Peyer's patch (tissue), 4 donors: ENCODE data around the gene KIF25. TPM values are rescaled to one million over a fixed set of nuclear protein-coding genes. Genes with fewer than 3 reads are reported as not detected.

Source experiments
- DNase-seq, 3 donors: peaks; one replicate each; pipeline ENCODE4 v3.0.0-alpha.2; 2017 to 2019
- H3K27ac ChIP-seq, 4 donors: fragments of 200-600 bp; sonication (generic); one replicate each; pipeline ENCODE4 v1.5.1; 2016 to 2019
- H3K27me3 ChIP-seq, 2 donors: fragments of 200-600 bp; sonication (generic); one replicate each; pipeline ENCODE4 v1.5.1; 2019
- H3K36me3 ChIP-seq, 3 donors: fragments of 200-600 bp; sonication (generic); one replicate each; pipeline ENCODE4 v1.5.1; 2016 to 2019
- H3K4me1 ChIP-seq, 4 donors: fragments of 200-600 bp; sonication (generic); one replicate each; pipeline ENCODE4 v1.5.1; 2016 to 2019
- H3K4me3 ChIP-seq, 4 donors: fragments of 200-600 bp; sonication (generic); 1 replicate in 3 of 4; 2 replicates in 1 of 4; pipeline ENCODE4 v1.5.1; 2016 to 2019; ENCODE audit warnings: mild to moderate bottlenecking in 1 of 4
- H3K9me3 ChIP-seq, 4 donors: fragments of 200-600 bp; sonication (generic); one replicate each; pipeline ENCODE4 v1.5.1; 2016 to 2019; ENCODE audit warnings: mild to moderate bottlenecking in 1 of 4
- POLR2A ChIP-seq, 2 donors: fragments of 450-650 bp; IDR thresholded peaks; one replicate each; pipeline ENCODE4 v1.5.1; 2017; ENCODE audit warnings: antibody characterized with exemption in 2 of 2, mild to moderate bottlenecking in 2 of 2, moderate library complexity in 2 of 2
- total RNA-seq, 4 donors: library from RNA; depleted of rRNA; stranded (reverse); fragments of >200 nt; gene quantifications; one replicate each; pipeline ENCODE4 v1.1.0, GENCODE V29; 2016
- TF ChIP-seq, protein P1 (sequence below), 6 experiments: fragments of 450-650 bp in 4 of 6; fragments of 200-600 bp in 2 of 6; sonication (generic) in 1 of 6; IDR thresholded peaks; one replicate each; pipeline ENCODE4 v1.5.1; 2017 to 2019; ENCODE audit warnings: antibody characterized with exemption in 6 of 6, mild to moderate bottlenecking in 3 of 6, moderate library complexity in 1 of 6

KIF25 gene
- total RNA-seq, 4 donors from 2014 or later: not detected

DNA sequence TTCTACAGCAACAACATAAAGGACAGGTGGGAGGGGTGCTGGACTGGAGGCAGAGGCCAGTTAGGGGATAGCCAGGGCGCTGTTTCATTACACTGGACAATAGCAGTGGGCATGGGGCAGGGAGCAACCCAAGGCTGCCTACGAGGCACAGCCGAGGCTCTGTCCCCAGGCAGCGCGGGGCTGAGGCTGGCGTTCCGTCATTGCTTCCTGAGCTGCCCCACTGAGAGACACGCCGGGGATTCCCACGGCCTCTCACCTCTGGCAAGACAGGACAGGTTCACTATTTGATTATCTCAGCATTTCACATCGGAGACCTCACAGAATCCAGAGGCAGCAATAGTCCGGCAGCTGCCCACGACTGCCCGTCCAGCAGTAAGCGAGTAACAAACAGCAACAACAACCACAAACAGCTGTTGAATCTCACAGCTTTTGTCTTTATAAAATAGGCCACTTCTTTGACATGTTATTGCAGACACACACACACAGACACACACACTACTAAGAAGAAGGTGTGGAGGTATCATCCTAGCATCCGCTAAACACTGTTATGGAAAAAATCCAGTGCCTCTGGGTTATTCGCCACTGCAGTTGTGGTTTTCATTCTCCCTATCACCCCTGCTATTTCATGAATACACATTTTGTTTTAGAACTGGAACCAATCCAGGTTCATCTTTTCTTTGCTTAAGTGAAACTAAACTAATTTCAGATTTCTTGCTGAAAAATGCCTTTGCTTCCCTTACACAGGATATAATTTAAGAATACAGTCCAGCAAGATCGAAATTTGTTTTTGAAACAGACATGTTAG lies 19.5 kb downstream of the KIF25 start:
- DNase-seq: no peak
- Histone ChIP-seq H3K27ac (peak overlapping the region in 2 of 4 donors; percentile 12 to 48), H3K4me1 (no peaks in the 10 kb centered on the region), H3K36me3 (no peaks in the 10 kb centered on the region), H3K27me3 (no peaks in the 10 kb centered on the region), H3K4me3 (no peak overlapping the region), H3K9me3 (peaks cover 0 to 4% (median 0%) of the 10 kb centered on the region in 4 donors)
- TF ChIP-seq POLR2A (IDR thresholded peaks at IDR 0.05): no peak
- TF ChIP-seq, protein P1, sequence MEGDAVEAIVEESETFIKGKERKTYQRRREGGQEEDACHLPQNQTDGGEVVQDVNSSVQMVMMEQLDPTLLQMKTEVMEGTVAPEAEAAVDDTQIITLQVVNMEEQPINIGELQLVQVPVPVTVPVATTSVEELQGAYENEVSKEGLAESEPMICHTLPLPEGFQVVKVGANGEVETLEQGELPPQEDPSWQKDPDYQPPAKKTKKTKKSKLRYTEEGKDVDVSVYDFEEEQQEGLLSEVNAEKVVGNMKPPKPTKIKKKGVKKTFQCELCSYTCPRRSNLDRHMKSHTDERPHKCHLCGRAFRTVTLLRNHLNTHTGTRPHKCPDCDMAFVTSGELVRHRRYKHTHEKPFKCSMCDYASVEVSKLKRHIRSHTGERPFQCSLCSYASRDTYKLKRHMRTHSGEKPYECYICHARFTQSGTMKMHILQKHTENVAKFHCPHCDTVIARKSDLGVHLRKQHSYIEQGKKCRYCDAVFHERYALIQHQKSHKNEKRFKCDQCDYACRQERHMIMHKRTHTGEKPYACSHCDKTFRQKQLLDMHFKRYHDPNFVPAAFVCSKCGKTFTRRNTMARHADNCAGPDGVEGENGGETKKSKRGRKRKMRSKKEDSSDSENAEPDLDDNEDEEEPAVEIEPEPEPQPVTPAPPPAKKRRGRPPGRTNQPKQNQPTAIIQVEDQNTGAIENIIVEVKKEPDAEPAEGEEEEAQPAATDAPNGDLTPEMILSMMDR (IDR thresholded peaks at IDR 0.05): no peak

DNA sequence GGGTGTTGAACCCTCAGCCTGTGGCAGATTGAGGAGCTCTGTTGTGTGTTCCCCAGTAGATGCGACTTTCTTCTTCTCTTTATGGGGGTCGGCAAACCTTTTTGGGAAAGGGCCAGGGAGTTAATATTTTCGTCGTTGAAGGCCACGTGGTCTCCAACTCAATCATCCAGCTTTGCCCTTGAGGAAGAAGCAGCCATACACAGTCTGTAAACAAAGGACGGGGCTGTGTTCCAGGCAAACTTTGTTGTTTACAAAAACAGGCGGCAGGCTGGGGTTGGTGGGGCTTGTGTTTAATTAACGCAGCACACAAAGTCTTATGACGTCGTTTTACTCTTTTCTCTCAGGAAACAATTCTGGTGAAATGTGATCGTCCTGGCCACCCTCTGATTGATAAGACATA lies 20.2 kb downstream of the KIF25 start:
- H3K27me3 ChIP-seq: no peaks in the 10 kb centered on the region
- H3K4me1 ChIP-seq: no peaks in the 10 kb centered on the region
- no peaks in the 10 kb centered on the region for H3K36me3 ChIP-seq
- H3K9me3 ChIP-seq: peaks cover 0 to 2% (median 0%) of the 10 kb centered on the region in 4 donors
- no peak overlapping the region for H3K4me3 ChIP-seq
- H3K27ac ChIP-seq: peak overlapping the region in 2 of 4 donors; percentile 3 to 48
- no peak for TF ChIP-seq POLR2A (IDR thresholded peaks at IDR 0.05)
- TF ChIP-seq, protein P1 (IDR thresholded peaks at IDR 0.05): no peak
- no peak for DNase-seq

DNA sequence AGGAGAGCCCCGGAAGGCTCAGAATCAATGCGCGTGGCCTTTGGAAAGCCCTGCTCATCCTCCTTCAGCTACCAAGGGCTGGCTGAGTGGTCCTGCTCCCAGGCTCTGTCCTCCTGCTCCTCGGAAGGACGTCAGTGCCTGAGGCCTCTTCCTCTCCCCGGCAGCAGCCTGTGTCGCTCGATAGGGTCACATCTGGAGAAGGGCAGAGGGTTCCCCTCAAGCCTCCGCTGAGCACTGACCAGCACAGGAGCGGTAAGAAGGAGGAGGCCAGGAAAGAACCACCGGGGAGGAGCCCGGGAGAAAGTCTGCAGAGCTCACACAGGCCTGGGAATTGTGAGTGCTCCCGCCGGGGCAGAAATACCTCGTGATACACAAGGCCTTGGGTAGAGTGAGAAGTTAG lies 21.2 kb downstream of the KIF25 start:
- DNase-seq: no peak
- H3K27ac ChIP-seq: no peak overlapping the region
- H3K4me3 ChIP-seq: no peak overlapping the region
- H3K36me3 ChIP-seq: no peaks in the 10 kb centered on the region
- no peaks in the 10 kb centered on the region for H3K27me3 ChIP-seq
- no peaks in the 10 kb centered on the region for H3K4me1 ChIP-seq
- no peaks in the 10 kb centered on the region for H3K9me3 ChIP-seq
- TF ChIP-seq POLR2A (IDR thresholded peaks at IDR 0.05): no peak
- TF ChIP-seq, protein P1 (IDR thresholded peaks at IDR 0.05): no peak

DNA sequence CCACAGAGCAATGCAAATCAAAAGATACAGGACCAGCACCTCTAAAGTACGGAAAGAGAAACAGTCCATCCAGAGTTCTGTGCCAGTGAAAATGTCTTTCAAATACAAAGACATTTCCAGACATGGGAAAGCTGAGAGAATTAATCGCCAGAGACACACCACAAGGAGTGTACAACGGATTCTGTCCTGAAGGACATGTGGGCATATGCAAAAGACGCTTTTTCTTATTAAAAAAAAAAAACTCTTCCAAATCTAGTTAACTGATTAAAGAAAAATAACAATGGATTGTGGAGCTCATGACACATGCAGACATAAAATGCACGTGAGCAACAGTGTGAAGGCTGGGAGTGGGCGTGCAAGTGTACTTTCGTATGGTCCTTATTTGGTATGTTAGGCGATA lies 22.8 kb downstream of the KIF25 start:
- TF ChIP-seq POLR2A (IDR thresholded peaks at IDR 0.05): no peak
- TF ChIP-seq, protein P1 (IDR thresholded peaks at IDR 0.05): no peak
- Histone ChIP-seq H3K4me3 (no peak overlapping the region), H3K36me3 (no peaks in the 10 kb centered on the region), H3K9me3 (no peaks in the 10 kb centered on the region), H3K27ac (no peak overlapping the region), H3K27me3 (no peaks in the 10 kb centered on the region), H3K4me1 (no peaks in the 10 kb centered on the region)
- DNase-seq: no peak

DNA sequence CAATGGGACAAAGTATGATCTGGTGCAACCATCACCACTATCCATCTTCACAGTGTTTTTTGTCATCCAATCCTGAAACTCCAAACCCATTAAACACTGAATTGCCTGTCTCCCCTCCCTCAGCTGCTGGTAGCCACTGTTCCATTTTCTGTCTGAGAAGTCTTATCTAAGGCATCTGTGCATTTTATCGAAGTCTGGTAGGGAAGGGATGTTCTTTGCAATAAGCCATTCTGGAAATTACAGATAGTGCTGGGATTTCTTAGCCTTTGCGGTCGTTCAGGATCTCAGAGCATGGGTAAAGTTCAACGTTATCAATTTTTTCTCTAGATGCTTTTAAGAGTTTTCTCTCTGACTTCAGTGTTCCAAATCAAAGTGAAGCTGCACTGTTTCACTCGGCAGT lies 24.1 kb downstream of the KIF25 start:
- no peaks in the 10 kb centered on the region for H3K27me3 ChIP-seq
- no peak overlapping the region for H3K4me3 ChIP-seq
- no peaks in the 10 kb centered on the region for H3K4me1 ChIP-seq
- no peak for TF ChIP-seq POLR2A (IDR thresholded peaks at IDR 0.05)
- TF ChIP-seq, protein P1 (IDR thresholded peaks at IDR 0.05): no peak
- no peaks in the 10 kb centered on the region for H3K36me3 ChIP-seq
- no peaks in the 10 kb centered on the region for H3K9me3 ChIP-seq
- no peak for DNase-seq
- H3K27ac ChIP-seq: no peak overlapping the region
